ENCODE results near the gene SPINK4.

Gene SPINK4

GRCh38 chr9:33225319-33226147 is 14.4 kb upstream of the SPINK4 start:
- H4K20me1 ChIP-seq (ENCODE audit: insufficient read depth, low read length): no peaks in the 10 kb centered on the region
- H3K27me3 ChIP-seq (ENCODE audit: insufficient read depth, low read length): no peaks in the 10 kb centered on the region; the same call in 1 of the 2 replicates
- no peaks in the 10 kb centered on the region for H3K9me2 ChIP-seq (ENCODE audit: low read depth, low read length)
- H3K4me2 ChIP-seq (ENCODE audit: low read length): no peak overlapping the region
- no peak overlapping the region for H3K27ac ChIP-seq (ENCODE audit: low read depth, low read length, poor library complexity, severe bottlenecking)
- no peak overlapping the region for H2AFZ ChIP-seq (ENCODE audit: low read length)
- H3K9me3 ChIP-seq (ENCODE audit: low read length): no peaks in the 10 kb centered on the region
- H3K4me3 ChIP-seq (ENCODE audit: low read depth, low read length, poor library complexity, severe bottlenecking): no peak overlapping the region
- no peaks in the 10 kb centered on the region for H3K79me2 ChIP-seq (ENCODE audit: insufficient read depth, low read length)
- peaks cover 6% of the 10 kb centered on the region for H3K4me1 ChIP-seq (ENCODE audit: insufficient read depth, low read length, severe bottlenecking)
- TF ChIP-seq CTCF (IDR thresholded peaks at IDR 0.05; ENCODE audit: low read length) (peak; percentile 77), EZH2 (IDR thresholded peaks at IDR 0.05; ENCODE audit: borderline replicate concordance, low read length) (no peak)
- H3F3A ChIP-seq (ENCODE audit: insufficient read depth, low read length): no peaks in the 10 kb centered on the region
- H3K36me3 ChIP-seq (ENCODE audit: insufficient read depth, low read length): no peaks in the 10 kb centered on the region
- no peak overlapping the region for H3K9ac ChIP-seq (ENCODE audit: low read length)

- Histone ChIP-seq H3K36me3 (ENCODE audit: insufficient read depth, low read length) (no peaks in the 10 kb centered on the region), H3K27ac (ENCODE audit: low read depth, low read length, poor library complexity, severe bottlenecking) (no peak overlapping the region), H3K9me2 (ENCODE audit: low read depth, low read length) (no peaks in the 10 kb centered on the region), H3K9ac (ENCODE audit: low read length) (no peak overlapping the region), H2AFZ (ENCODE audit: low read length) (no peak overlapping the region), H3K4me1 (ENCODE audit: insufficient read depth, low read length, severe bottlenecking) (no peaks in the 10 kb centered on the region), H3F3A (ENCODE audit: insufficient read depth, low read length) (no peaks in the 10 kb centered on the region), H4K20me1 (ENCODE audit: insufficient read depth, low read length) (no peaks in the 10 kb centered on the region), H3K9me3 (ENCODE audit: low read length) (no peaks in the 10 kb centered on the region), H3K4me3 (ENCODE audit: low read depth, low read length, poor library complexity, severe bottlenecking) (no peak overlapping the region), H3K27me3 (ENCODE audit: insufficient read depth, low read length) (no peaks in the 10 kb centered on the region; the same call in 1 of the 2 replicates), H3K4me2 (ENCODE audit: low read length) (no peak overlapping the region), H3K79me2 (ENCODE audit: insufficient read depth, low read length) (no peaks in the 10 kb centered on the region)
- TF ChIP-seq CTCF (IDR thresholded peaks at IDR 0.05; ENCODE audit: low read length) (no peak), EZH2 (IDR thresholded peaks at IDR 0.05; ENCODE audit: borderline replicate concordance, low read length) (no peak)
Measured at GRCh38 chr9:33227008-33227398, 13.0 kb upstream of the SPINK4 start.

GRCh38 chr9:33227741-33228140 is 12.2 kb upstream of the SPINK4 start:
- Histone ChIP-seq H2AFZ (ENCODE audit: low read length) (no peak overlapping the region), H3F3A (ENCODE audit: insufficient read depth, low read length) (no peaks in the 10 kb centered on the region), H3K36me3 (ENCODE audit: insufficient read depth, low read length) (no peaks in the 10 kb centered on the region), H3K79me2 (ENCODE audit: insufficient read depth, low read length) (no peaks in the 10 kb centered on the region), H3K9ac (ENCODE audit: low read length) (no peak overlapping the region), H3K27ac (ENCODE audit: low read depth, low read length, poor library complexity, severe bottlenecking) (no peak overlapping the region), H3K9me2 (ENCODE audit: low read depth, low read length) (no peaks in the 10 kb centered on the region), H3K4me3 (ENCODE audit: low read depth, low read length, poor library complexity, severe bottlenecking) (no peak overlapping the region), H3K9me3 (ENCODE audit: low read length) (no peaks in the 10 kb centered on the region), H3K4me1 (ENCODE audit: insufficient read depth, low read length, severe bottlenecking) (no peaks in the 10 kb centered on the region), H3K4me2 (ENCODE audit: low read length) (no peak overlapping the region), H4K20me1 (ENCODE audit: insufficient read depth, low read length) (no peaks in the 10 kb centered on the region), H3K27me3 (ENCODE audit: insufficient read depth, low read length) (no peaks in the 10 kb centered on the region; the same call in 1 of the 2 replicates)
- no peak for TF ChIP-seq CTCF (IDR thresholded peaks at IDR 0.05; ENCODE audit: low read length)
- no peak for TF ChIP-seq EZH2 (IDR thresholded peaks at IDR 0.05; ENCODE audit: borderline replicate concordance, low read length)

Measured in OCI-LY1 (cell line).